SK-N-MC (cell line): ENCODE data around the gene UBD.

Experiments used
- DNase-seq: peaks from one replicate; pipeline ENCODE4 v3.0.0-alpha.2; 2011; ENCODE audit warnings: low read depth, low spot score
- H3K27ac ChIP-seq: fragments of 200-600 bp; sonication (generic); 2 replicates; pipeline ENCODE4 v1.5.1; 2016; ENCODE audit warnings: mixed run types
- H3K36me3 ChIP-seq: fragments of 200-600 bp; sonication (generic); 2 replicates; pipeline ENCODE4 v1.6.1; 2017; ENCODE audit warnings: antibody characterized with exemption, low read length, mixed read lengths; ENCODE audit not compliant: insufficient read depth
- H3K4me3 ChIP-seq: fragments of 200-600 bp; sonication (generic); 2 replicates; pipeline ENCODE4 v1.5.1; 2016
- H3K9ac ChIP-seq: fragments of 200-600 bp; sonication (generic); 2 replicates; pipeline ENCODE4 v1.8.0; 2017; ENCODE audit warnings: mixed run types, mixed read lengths; ENCODE audit not compliant: insufficient read length
- H3K9me3 ChIP-seq: fragments of 200-600 bp; sonication (generic); 2 replicates; pipeline ENCODE4 v1.6.1; 2017; ENCODE audit warnings: low read depth, mild to moderate bottlenecking, antibody characterized with exemption, low read length, moderate library complexity, mixed read lengths
- EZH2 ChIP-seq: fragments of 200-600 bp; sonication (generic); IDR thresholded peaks from one replicate; pipeline ENCODE4 v1.6.1; 2017; ENCODE audit warnings: antibody characterized with exemption
- FOXP2 ChIP-seq: optimal IDR thresholded peaks from 2 replicates; pipeline ENCODE3; 2011; ENCODE audit warnings: mild to moderate bottlenecking, moderate library complexity; ENCODE audit not compliant: insufficient read depth; ENCODE audit errors: extremely low read length, control extremely low read depth
- POLR2AphosphoS5 ChIP-seq: IDR thresholded peaks from 2 replicates; pipeline ENCODE4 v1.6.1; 2012; ENCODE audit warnings: mild to moderate bottlenecking, low read depth, low read length, borderline replicate concordance

UBD gene

GRCh38 chr6:29567541-29567940 is 8.0 kb upstream of the UBD start:
- H3K9me3 ChIP-seq, result no peaks in the 10 kb centered on the region

GRCh38 chr6:29566856-29567255 is 7.3 kb upstream of the UBD start:
- no peak for DNase-seq
- H3K9me3 ChIP-seq, result no peaks in the 10 kb centered on the region
- no peak overlapping the region for H3K9ac ChIP-seq
- H3K27ac ChIP-seq, result no peak overlapping the region
- H3K36me3 ChIP-seq, result no peaks in the 10 kb centered on the region
- no peak overlapping the region for H3K4me3 ChIP-seq
- TF ChIP-seq EZH2 (no peak), POLR2AphosphoS5 (no peak), FOXP2 (no peak)

More at GRCh38 chr6:29567541-29567940, 8.0 kb upstream of the UBD start:
- H3K4me3 ChIP-seq, result no peak overlapping the region
- H3K9ac ChIP-seq, result no peak overlapping the region
- no peaks in the 10 kb centered on the region for H3K36me3 ChIP-seq
- no peak overlapping the region for H3K27ac ChIP-seq
- no peak for DNase-seq
- TF ChIP-seq POLR2AphosphoS5, result no peak
- TF ChIP-seq EZH2, result no peak
- no peak for TF ChIP-seq FOXP2

- Histone ChIP-seq H3K36me3 (no peaks in the 10 kb centered on the region), H3K4me3 (no peak overlapping the region), H3K9ac (no peak overlapping the region), H3K9me3 (no peaks in the 10 kb centered on the region), H3K27ac (no peak overlapping the region)
- TF ChIP-seq EZH2 (no peak), FOXP2 (no peak), POLR2AphosphoS5 (no peak)
- no peak for DNase-seq
Observed at GRCh38 chr6:29564875-29565274, 5.3 kb upstream of the UBD start.

GRCh38 chr6:29563435-29563965 is 4.0 kb upstream of the UBD start:
- TF ChIP-seq EZH2, result no peak
- TF ChIP-seq FOXP2, result no peak
- no peak for TF ChIP-seq POLR2AphosphoS5

GRCh38 chr6:29561606-29562181 is 2.2 kb upstream of the UBD start:
- DNase-seq, result no peak
- Histone ChIP-seq H3K9ac (no peak overlapping the region), H3K9me3 (no peaks in the 10 kb centered on the region), H3K36me3 (no peaks in the 10 kb centered on the region), H3K4me3 (no peak overlapping the region), H3K27ac (no peak overlapping the region)
- no peak for TF ChIP-seq EZH2
- no peak for TF ChIP-seq POLR2AphosphoS5
- no peak for TF ChIP-seq FOXP2

More at GRCh38 chr6:29563435-29563965, 4.0 kb upstream of the UBD start:
- Histone ChIP-seq H3K9me3 (no peaks in the 10 kb centered on the region), H3K9ac (no peak overlapping the region), H3K4me3 (no peak overlapping the region), H3K27ac (no peak overlapping the region), H3K36me3 (no peaks in the 10 kb centered on the region)
- no peak for DNase-seq

- Histone ChIP-seq H3K36me3 (no peaks in the 10 kb centered on the region), H3K4me3 (no peak overlapping the region), H3K9me3 (no peaks in the 10 kb centered on the region), H3K27ac (no peak overlapping the region), H3K9ac (no peak overlapping the region)
- no peak for DNase-seq
- no peak for TF ChIP-seq FOXP2
Observed at GRCh38 chr6:29561091-29561490, 1.6 kb upstream of the UBD start.

GRCh38 chr6:29558439-29559079 is 973 bp downstream of the UBD start:
- H3K27ac ChIP-seq, result no peak overlapping the region
- no peak for DNase-seq
- H3K4me3 ChIP-seq, result no peak overlapping the region
- H3K36me3 ChIP-seq, result no peaks in the 10 kb centered on the region
- H3K9ac ChIP-seq, result no peak overlapping the region
- no peaks in the 10 kb centered on the region for H3K9me3 ChIP-seq
- no peak for TF ChIP-seq FOXP2
- no peak for TF ChIP-seq EZH2
- TF ChIP-seq POLR2AphosphoS5, result no peak

GRCh38 chr6:29557320-29557719 is 2.2 kb downstream of the UBD start:
- no peaks in the 10 kb centered on the region for H3K9me3 ChIP-seq
- no peak overlapping the region for H3K9ac ChIP-seq
- no peak for DNase-seq
- no peak for TF ChIP-seq FOXP2
- no peak for TF ChIP-seq POLR2AphosphoS5
- no peak for TF ChIP-seq EZH2
- H3K27ac ChIP-seq, result no peak overlapping the region
- H3K4me3 ChIP-seq, result no peak overlapping the region
- no peaks in the 10 kb centered on the region for H3K36me3 ChIP-seq

GRCh38 chr6:29554764-29555163 is 4.8 kb downstream of the UBD start:
- no peak for DNase-seq
- Histone ChIP-seq H3K27ac (no peak overlapping the region), H3K36me3 (no peaks in the 10 kb centered on the region), H3K4me3 (no peak overlapping the region), H3K9ac (no peak overlapping the region), H3K9me3 (no peaks in the 10 kb centered on the region)
- TF ChIP-seq POLR2AphosphoS5 (no peak), FOXP2 (no peak), EZH2 (no peak)
